Fibroblast of skin of right biceps (primary cell): ENCODE measurements around the gene PCDHB11.
"Not testable (repeated sequence)": the region's sequence is repeated elsewhere in the genome, so short reads cannot be mapped to it uniquely, and the experiment has no call there.

Source experiments
- DNase-seq: peaks from one replicate; pipeline ENCODE4 v3.0.0-alpha.2; 2013

The PCDHB11 gene

DNA sequence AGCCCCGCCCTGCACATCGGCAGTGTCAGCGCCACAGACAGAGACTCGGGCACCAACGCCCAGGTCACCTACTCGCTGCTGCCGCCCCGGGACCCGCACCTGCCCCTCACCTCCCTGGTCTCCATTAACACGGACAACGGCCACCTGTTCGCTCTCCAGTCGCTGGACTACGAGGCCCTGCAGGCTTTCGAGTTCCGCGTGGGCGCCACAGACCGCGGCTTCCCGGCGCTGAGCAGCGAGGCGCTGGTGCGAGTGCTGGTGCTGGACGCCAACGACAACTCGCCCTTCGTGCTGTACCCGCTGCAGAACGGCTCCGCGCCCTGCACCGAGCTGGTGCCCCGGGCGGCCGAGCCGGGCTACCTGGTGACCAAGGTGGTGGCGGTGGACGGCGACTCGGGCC, 47.5 kb downstream of the PCDHB11 start:
- not testable (repeated sequence) for DNase-seq

DNA sequence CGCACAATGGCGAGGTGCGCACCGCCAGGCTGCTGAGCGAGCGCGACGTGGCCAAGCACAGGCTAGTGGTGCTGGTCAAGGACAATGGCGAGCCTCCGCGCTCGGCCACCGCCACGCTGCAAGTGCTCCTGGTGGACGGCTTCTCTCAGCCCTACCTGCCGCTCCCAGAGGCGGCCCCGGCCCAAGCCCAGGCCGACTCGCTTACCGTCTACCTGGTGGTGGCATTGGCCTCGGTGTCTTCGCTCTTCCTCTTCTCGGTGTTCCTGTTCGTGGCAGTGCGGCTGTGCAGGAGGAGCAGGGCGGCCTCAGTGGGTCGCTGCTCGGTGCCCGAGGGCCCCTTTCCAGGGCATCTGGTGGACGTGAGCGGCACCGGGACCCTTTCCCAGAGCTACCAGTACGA, 48.0 kb downstream of the PCDHB11 start:
- DNase-seq, result not testable (repeated sequence)

DNA sequence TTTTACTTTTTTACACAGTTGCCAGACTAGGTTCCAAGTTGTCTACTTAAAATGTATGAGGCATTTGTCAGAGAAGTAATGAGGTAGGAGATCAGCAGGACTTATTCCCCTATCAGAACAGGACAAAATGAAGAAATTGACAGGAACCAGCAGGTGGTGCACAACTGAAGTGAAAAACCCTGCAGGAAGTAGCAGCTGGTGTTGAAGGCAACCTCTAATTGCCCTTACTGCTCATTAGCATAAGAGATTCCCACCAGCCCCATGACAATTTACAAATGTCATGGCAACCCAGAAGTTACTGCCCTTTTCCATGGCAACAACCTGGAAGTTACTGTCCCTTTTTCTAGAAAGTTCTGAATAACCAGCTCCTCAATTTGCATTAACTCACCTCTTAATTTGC, 51.1 kb downstream of the PCDHB11 start:
- no peak for DNase-seq
